IMR-90 (cell line): ENCODE measurements around the gene PDC.

ENCODE experiments used
- CEBPB ChIP-seq: IDR thresholded peaks from 2 replicates; pipeline ENCODE4 v1.6.1; 2012; ENCODE audit warnings: low read depth, low read length, improper control_type of control experiment
- CHD1 ChIP-seq: IDR thresholded peaks from 2 replicates; pipeline ENCODE4 v1.6.1; 2012; ENCODE audit warnings: low read depth, low read length, improper control_type of control experiment
- ELK1 ChIP-seq: fragments of 150-350 bp; IDR thresholded peaks from 2 replicates; pipeline ENCODE4 v1.6.1; 2016; ENCODE audit warnings: low read depth, mild to moderate bottlenecking, low read length, moderate library complexity, borderline replicate concordance
- FOS ChIP-seq: fragments of 150-350 bp; IDR thresholded peaks from 2 replicates; pipeline ENCODE4 v1.6.1; 2016; ENCODE audit warnings: low read depth, low read length
- MAFK ChIP-seq: IDR thresholded peaks from 2 replicates; pipeline ENCODE4 v1.6.1; 2012; ENCODE audit warnings: low read depth, low read length, improper control_type of control experiment
- MAZ ChIP-seq: IDR thresholded peaks from 2 replicates; pipeline ENCODE4 v1.6.1; 2012; ENCODE audit warnings: low read depth, mild to moderate bottlenecking, low read length, improper control_type of control experiment, moderate library complexity, borderline replicate concordance
- NFE2L2 ChIP-seq: fragments of 150-350 bp; IDR thresholded peaks from 2 replicates; pipeline ENCODE4 v1.6.1; 2016; ENCODE audit warnings: low read depth, mild to moderate bottlenecking, low read length
- POLR2A ChIP-seq: IDR thresholded peaks from 2 replicates; pipeline ENCODE4 v1.6.1; 2012; ENCODE audit warnings: mild to moderate bottlenecking, low read depth, low read length
- RAD21 ChIP-seq: IDR thresholded peaks from 2 replicates; pipeline ENCODE4 v1.6.1; 2012; ENCODE audit warnings: low read length, improper control_type of control experiment
- RCOR1 ChIP-seq: IDR thresholded peaks from 2 replicates; pipeline ENCODE4 v1.6.1; 2012; ENCODE audit warnings: mild to moderate bottlenecking, low read length, improper control_type of control experiment; ENCODE audit not compliant: insufficient replicate concordance
- RFX5 ChIP-seq: IDR thresholded peaks from 2 replicates; pipeline ENCODE4 v1.8.0; 2012; ENCODE audit warnings: low read depth, mild to moderate bottlenecking, low read length, moderate library complexity
- SMC3 ChIP-seq: fragments of 150-350 bp; IDR thresholded peaks from 2 replicates; pipeline ENCODE4 v1.6.1; 2016; ENCODE audit warnings: low read depth, mild to moderate bottlenecking, antibody characterized with exemption, low read length, moderate library complexity
- USF2 ChIP-seq: fragments of 150-350 bp; IDR thresholded peaks from 2 replicates; pipeline ENCODE4 v1.6.1; 2017; ENCODE audit warnings: mild to moderate bottlenecking, antibody characterized with exemption, low read length, low read depth
- TF ChIP-seq, protein P1 (sequence below): conservative IDR thresholded peaks from 2 replicates; pipeline ENCODE4 v1.5.1; 2012; ENCODE audit warnings: mild to moderate bottlenecking, low read depth, low read length, improper control_type of control experiment

DNA sequence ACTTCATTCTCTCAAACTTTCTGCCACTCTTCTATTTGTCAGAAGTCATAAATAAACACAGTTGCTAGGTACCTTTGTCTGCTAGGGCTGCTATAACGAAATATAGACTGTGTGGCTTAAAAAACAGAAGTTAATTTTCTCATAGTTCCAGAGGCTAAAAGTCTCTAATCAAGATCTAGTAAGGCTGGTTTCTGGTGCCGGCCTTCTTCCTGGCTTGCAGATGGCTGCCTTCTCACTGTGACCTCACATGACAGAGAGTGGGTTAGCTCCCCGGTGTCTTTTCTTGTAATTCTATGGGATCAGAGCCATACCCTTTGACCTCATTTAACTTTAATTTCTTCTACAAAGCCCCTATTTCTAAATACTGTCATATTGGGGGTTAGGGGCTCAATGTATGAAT lies 5.9 kb downstream of the PDC start:
- TF ChIP-seq POLR2A (no peak), MAZ (no peak), FOS (no peak), CHD1 (no peak), RAD21 (no peak), ELK1 (no peak), MAFK (no peak), RFX5 (no peak), RCOR1 (no peak), CEBPB (no peak), SMC3 (no peak), USF2 (no peak), NFE2L2 (no peak)
- TF ChIP-seq, protein P1, sequence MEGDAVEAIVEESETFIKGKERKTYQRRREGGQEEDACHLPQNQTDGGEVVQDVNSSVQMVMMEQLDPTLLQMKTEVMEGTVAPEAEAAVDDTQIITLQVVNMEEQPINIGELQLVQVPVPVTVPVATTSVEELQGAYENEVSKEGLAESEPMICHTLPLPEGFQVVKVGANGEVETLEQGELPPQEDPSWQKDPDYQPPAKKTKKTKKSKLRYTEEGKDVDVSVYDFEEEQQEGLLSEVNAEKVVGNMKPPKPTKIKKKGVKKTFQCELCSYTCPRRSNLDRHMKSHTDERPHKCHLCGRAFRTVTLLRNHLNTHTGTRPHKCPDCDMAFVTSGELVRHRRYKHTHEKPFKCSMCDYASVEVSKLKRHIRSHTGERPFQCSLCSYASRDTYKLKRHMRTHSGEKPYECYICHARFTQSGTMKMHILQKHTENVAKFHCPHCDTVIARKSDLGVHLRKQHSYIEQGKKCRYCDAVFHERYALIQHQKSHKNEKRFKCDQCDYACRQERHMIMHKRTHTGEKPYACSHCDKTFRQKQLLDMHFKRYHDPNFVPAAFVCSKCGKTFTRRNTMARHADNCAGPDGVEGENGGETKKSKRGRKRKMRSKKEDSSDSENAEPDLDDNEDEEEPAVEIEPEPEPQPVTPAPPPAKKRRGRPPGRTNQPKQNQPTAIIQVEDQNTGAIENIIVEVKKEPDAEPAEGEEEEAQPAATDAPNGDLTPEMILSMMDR, result no peak
